GM12878 (cell line): ENCODE data around the gene ZNF385C.

Experiments
- CTCF ChIP-seq, 3 experiments: IDR thresholded peaks in 2 of 3; conservative IDR thresholded peaks in 1 of 3; 2 replicates each; pipeline ENCODE4 v1.5.1; 2011; ENCODE audit warnings: low read depth in 3 of 3, low read length in 3 of 3, mild to moderate bottlenecking in 3 of 3, control low read depth in 2 of 3, moderate library complexity in 2 of 3, inconsistent platforms in 1 of 3, mixed read lengths in 1 of 3; ENCODE audit not compliant: control insufficient read depth in 2 of 3, insufficient read depth in 1 of 3; ENCODE audit errors: extremely low read depth in 1 of 3
- ELK1 ChIP-seq: IDR thresholded peaks from 2 replicates; pipeline ENCODE4 v1.6.1; 2012; ENCODE audit warnings: low read depth, low read length, improper control_type of control experiment
- EP300 ChIP-seq, 2 experiments: fragments of 150-350 bp in 1 of 2; IDR thresholded peaks; 2 replicates each; pipeline ENCODE4 v1.6.1; 2011 to 2012; ENCODE audit warnings: low read depth in 2 of 2, low read length in 2 of 2, borderline replicate concordance in 1 of 2, improper control_type of control experiment in 1 of 2, inconsistent platforms in 1 of 2; ENCODE audit not compliant: control insufficient read depth in 1 of 2
- EZH2 ChIP-seq: IDR thresholded peaks from 2 replicates; pipeline ENCODE4 v1.6.1; 2012; ENCODE audit warnings: low read depth, mild to moderate bottlenecking, control low read depth, inconsistent platforms, low read length, borderline replicate concordance; ENCODE audit not compliant: control insufficient read depth
- MTA2 ChIP-seq: fragments of 450-650 bp; IDR thresholded peaks from 2 replicates; pipeline ENCODE4 v1.6.1; 2016; ENCODE audit warnings: low read depth, mild to moderate bottlenecking, moderate library complexity
- RAD21 ChIP-seq: IDR thresholded peaks from 2 replicates; pipeline ENCODE4 v1.6.1; 2011; ENCODE audit warnings: mild to moderate bottlenecking, low read depth, low read length, moderate library complexity; ENCODE audit not compliant: insufficient read depth
- SKIL ChIP-seq: fragments of 450-650 bp; IDR thresholded peaks from 2 replicates; pipeline ENCODE4 v1.6.1; 2017; ENCODE audit warnings: mild to moderate bottlenecking, low read depth, inconsistent platforms; ENCODE audit not compliant: poor library complexity, severe bottlenecking

- TF ChIP-seq SKIL (no peak), MTA2 (no peak), EZH2 (no peak), CTCF (IDR thresholded peaks at IDR 0.05 in 2 of 3, conservative IDR thresholded peaks at IDR 0.05 in 1 of 3; ENCODE audit: control insufficient read depth in 2 of 3, extremely low read depth in 1 of 3, insufficient read depth in 1 of 3, low read depth in 3 of 3, low read length in 3 of 3) (no peak), EP300 (IDR thresholded peaks at IDR 0.05; ENCODE audit: borderline replicate concordance in 1 of 2, control insufficient read depth in 1 of 2, low read depth in 2 of 2, low read length in 2 of 2) (no peak), RAD21 (no peak), ELK1 (no peak)
Observed at GRCh38 chr17:41992576-41992975, 105.7 kb downstream of the ZNF385C start.
